GM19099 (cell line): Measurements from ENCODE around the gene ANGPTL8.

ENCODE experiments used
- POLR2A ChIP-seq: IDR thresholded peaks from 3 replicates; pipeline ENCODE4 v1.6.1; 2011; ENCODE audit warnings: low read depth; ENCODE audit not compliant: insufficient read length; ENCODE audit errors: extremely low read depth

Gene ANGPTL8

GRCh38 chr19:11221082-11221598 is 18.3 kb upstream of the ANGPTL8 start:
- TF ChIP-seq POLR2A = no peak

DNA sequence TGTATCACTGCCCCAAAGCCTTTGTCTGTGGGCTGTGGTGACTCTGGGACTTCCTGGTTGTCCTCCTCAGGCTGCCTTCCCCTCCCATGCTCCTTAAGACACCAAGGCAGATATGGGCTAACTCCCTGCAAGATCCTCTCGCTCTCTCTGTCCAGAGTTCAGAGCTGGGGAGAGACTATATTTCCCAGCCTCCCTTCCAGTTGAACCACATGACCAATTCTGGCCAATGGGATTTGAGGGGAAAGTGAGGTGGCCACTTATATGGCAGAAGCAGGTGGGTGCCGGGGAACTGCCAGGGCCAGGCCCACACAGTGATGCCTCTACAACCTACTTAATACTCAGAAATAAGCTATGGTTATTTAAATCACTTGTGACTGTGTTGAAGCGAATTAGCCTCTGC is 16.2 kb upstream of the ANGPTL8 start:
- no peak for TF ChIP-seq POLR2A

DNA sequence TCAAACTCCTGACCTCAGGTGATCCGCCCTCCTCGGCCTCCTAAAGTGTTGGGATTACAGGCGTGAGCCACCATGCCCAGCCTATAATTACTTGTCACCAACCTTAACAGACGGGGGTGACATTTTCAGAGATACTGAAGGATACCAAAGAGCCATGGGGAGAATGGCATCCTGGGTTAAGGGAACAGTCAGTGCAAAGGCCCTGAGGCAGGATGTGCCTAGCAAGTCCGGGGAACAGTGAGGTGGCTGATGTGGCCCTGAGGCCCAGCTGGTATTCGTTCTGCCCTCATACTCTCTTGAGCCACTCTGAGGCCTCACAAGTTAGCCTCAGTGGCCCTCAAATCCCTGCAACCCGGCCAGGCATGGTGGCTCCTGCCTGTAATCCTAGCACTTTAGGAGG is 15.0 kb upstream of the ANGPTL8 start:
- no peak for TF ChIP-seq POLR2A

DNA sequence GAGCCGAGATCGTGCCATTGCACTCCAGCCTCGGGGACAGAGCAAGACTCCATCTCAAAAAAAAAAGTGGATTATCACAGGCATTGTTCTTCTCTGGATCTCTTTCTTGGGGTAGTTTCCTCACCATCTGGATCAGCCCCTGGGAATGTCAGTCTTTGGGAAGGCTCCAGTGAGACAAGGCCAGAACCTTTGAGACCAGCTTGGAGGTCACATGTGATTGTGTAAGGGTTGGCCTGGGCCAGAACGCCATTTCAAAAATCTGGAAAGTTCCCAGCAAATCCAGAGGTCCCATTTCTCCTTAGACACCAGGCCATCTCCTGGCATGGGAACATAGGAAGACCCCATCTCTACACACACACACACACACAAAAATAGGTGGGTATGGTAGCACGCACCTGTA is 14.2 kb upstream of the ANGPTL8 start:
- no peak for TF ChIP-seq POLR2A

DNA sequence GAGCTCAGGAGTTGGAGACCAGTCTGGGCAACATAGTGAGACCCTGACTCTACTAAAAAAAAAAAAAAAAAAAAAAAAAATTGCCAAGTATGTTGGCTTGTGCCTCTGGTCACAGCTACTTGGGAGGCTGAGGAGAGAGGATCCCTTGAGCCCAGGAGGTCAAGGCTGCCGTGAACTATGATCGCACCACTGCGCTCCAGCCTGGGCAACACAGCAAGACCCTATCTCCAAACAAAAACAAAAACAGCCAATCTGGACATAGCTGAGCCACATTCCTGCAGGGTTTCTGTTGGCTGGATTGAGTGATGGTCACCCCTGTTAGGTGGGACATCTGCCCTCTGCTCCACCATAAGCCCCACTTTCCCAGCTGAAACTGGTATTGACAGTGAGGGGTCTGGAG is 13.6 kb upstream of the ANGPTL8 start:
- TF ChIP-seq POLR2A = no peak

GRCh38 chr19:11226716-11227166 is 12.7 kb upstream of the ANGPTL8 start:
- TF ChIP-seq POLR2A = no peak

DNA sequence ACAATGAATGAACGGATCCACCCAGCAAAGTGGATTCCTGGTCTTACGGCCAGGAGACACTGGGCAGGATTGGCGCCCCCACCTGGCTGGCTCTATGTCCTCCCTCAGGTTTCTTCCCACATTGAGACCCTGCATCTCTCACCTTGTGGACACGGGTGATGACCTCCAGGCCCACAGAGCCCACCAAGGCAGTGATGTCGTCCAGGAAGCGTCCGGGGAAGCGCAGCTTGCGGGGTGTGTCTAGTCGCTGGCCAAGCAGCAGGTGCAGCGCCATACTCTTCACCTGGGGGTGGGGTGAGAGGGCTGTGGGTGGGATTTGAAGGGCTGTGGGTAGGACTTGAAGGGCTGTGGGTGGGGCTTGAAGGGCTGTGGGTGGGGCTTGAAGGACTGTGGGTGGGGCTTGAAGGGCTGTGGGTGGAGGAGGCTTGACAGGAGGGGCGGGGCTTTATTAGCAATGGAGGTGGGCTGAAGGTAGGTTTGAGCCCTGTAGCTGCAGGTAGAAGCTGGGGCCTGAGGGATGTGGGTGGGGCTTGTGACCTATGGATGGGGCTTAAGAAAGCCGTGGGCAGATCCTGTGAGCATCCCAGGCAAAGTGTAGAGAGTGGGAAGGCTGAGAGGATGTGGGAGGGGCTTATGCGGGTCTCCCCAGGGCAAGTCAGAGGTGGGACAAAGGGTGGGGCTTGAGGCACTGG is 12.1 kb upstream of the ANGPTL8 start:
- TF ChIP-seq POLR2A = no peak

GRCh38 chr19:11230621-11231386 is 8.6 kb upstream of the ANGPTL8 start:
- no peak for TF ChIP-seq POLR2A

- no peak for TF ChIP-seq POLR2A
Observed at GRCh38 chr19:11232555-11232954, 6.9 kb upstream of the ANGPTL8 start.

- no peak for TF ChIP-seq POLR2A
Observed at GRCh38 chr19:11233073-11233472, 6.3 kb upstream of the ANGPTL8 start.

DNA sequence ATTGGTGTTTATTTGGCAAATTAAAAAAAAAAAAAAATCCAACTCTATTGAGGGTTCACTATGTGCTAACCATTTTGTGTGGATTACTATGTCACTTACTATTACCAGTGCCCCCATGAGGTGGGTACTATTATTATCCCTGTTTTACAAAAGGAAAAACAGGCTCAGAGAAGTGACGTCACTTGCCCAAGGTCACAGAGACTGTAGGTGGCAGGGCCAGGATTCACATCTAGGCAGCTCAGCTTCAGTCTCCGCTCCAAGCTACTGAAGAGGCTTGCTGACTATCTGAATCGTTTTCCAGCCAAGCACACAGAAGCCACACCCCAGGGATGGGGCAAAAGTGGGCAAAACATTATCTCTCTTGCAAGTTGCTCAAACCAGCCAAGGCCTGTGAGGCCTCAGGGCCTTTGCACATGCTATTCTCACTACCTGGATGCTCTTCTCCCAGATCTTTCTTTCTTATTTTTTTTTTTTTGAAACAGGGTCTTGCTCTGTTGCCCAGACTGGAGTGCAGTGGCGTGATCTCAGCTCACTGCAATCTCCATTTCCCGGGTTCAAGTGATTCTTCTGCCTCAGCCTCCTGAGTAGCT is 4.8 kb upstream of the ANGPTL8 start:
- no peak for TF ChIP-seq POLR2A

DNA sequence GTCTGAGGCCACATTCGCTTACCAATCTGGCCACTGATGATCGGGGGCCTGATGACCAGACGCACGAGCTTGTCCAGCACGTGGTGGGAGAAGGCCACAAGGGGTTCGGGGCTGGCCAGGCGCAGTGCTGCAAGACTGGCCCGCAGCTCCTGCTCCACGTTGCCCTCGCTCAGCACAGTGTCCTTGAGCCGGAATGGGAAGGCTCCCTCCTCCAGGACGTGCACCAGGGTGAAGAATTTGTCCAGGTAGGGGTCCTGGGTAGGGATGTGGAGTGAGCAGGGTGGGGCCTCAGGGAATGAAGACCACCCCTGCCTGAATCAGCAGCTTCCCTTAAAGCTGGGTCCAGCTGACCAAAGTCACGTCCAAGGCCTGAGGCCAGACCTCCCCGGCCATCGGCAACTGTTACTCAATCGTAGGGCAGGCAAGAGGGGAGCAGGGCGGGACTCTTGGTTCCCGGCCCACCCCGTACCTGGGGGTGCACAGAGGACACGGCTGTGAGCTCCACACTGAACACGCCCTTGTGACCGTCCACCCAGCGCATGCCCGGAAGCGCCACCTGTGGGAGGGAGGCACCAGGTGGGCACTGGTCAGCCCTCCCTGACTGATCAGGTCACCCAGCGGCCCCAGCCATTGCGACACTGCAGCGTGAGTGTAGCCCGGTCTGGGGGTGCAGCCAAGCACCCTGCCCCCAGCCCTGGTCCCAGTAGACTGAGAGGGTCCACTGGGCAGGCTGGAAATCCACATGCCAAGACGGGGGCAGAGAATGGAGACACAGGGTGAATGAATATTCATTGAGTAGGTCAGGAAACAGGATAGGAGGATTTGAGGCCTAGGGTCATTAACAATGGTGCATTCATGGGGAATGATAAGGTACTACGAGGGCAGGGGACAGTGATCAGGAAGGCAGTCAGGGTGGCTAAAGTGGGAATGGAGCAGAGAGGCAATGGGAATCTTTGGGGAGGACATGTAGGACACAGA is 2.8 kb upstream of the ANGPTL8 start:
- no peak for TF ChIP-seq POLR2A

- no peak for TF ChIP-seq POLR2A
Observed at GRCh38 chr19:11237321-11237720, 2.1 kb upstream of the ANGPTL8 start.

- TF ChIP-seq POLR2A = no peak
Observed at GRCh38 chr19:11238041-11238440, 1.4 kb upstream of the ANGPTL8 start.
